Natural killer cell (primary cell): ENCODE data around the gene PGF. TPM values are rescaled to one million over a fixed set of nuclear protein-coding genes. Genes with fewer than 3 reads are reported as not detected.

Experiments used
- ATAC-seq, 3 donors: fragments of 150-1000 bp in 2 of 3; fragments of 200-7000 bp in 1 of 3; cut with Tn5 transposase; 1 replicate in 1 of 3; 2 replicates in 2 of 3; pipeline ENCODE4 v1.10.0; 2021; ENCODE audit warnings: mild to moderate bottlenecking in 2 of 3, moderate library complexity in 2 of 3
- DNase-seq, 2 donors: peaks; one replicate each; pipeline versions ENCODE4 v3.0.0 to v3.0.0-alpha.2; 2013 to 2021; ENCODE audit warnings: mixed read lengths in 1 of 2
- H3K27ac ChIP-seq: one replicate; pipeline ENCODE4 v1.5.1; 2013; ENCODE audit warnings: mild to moderate bottlenecking, low read length
- H3K27me3 ChIP-seq: one replicate; pipeline ENCODE4 v1.6.1; 2013; ENCODE audit warnings: low read length; ENCODE audit not compliant: control insufficient read depth, insufficient read depth
- H3K36me3 ChIP-seq: one replicate; pipeline ENCODE4 v1.6.1; 2013; ENCODE audit warnings: low read length; ENCODE audit not compliant: control insufficient read depth, insufficient read depth
- H3K4me1 ChIP-seq: one replicate; pipeline ENCODE4 v1.6.1; 2013; ENCODE audit warnings: low read length; ENCODE audit not compliant: control insufficient read depth, insufficient read depth
- H3K4me3 ChIP-seq: one replicate; pipeline ENCODE4 v1.5.1; 2013; ENCODE audit warnings: low read length
- H3K9me3 ChIP-seq: one replicate; pipeline ENCODE4 v1.6.1; 2013; ENCODE audit warnings: low read length; ENCODE audit not compliant: control insufficient read depth, insufficient read depth
- H3K27ac Mint-ChIP-seq, 2 donors: one replicate each; pipeline ENCODE4 v1.8.0; 2022; ENCODE audit warnings: mild to moderate bottlenecking in 2 of 2, mixed read lengths in 2 of 2, moderate library complexity in 1 of 2
- H3K27me3 Mint-ChIP-seq, 2 donors: one replicate each; pipeline ENCODE4 v1.8.0; 2022; ENCODE audit warnings: low read depth in 2 of 2, mixed read lengths in 2 of 2
- H3K36me3 Mint-ChIP-seq: one replicate; pipeline ENCODE4 v1.8.0; 2022; ENCODE audit warnings: mixed read lengths
- H3K4me1 Mint-ChIP-seq, 2 donors: one replicate each; pipeline ENCODE4 v1.8.0; 2022; ENCODE audit warnings: mixed read lengths in 2 of 2
- H3K4me3 Mint-ChIP-seq: one replicate; pipeline ENCODE4 v1.8.0; 2022; ENCODE audit warnings: mild to moderate bottlenecking, moderate library complexity, mixed read lengths
- H3K9me3 Mint-ChIP-seq, 2 donors: one replicate each; pipeline ENCODE4 v1.8.0; 2022; ENCODE audit warnings: mixed read lengths in 2 of 2
- WGBS: methylation state at CpG from one replicate; pipeline ENCODE4 v1.1.7; 2013; ENCODE audit warnings: missing lambda C conversion rate; ENCODE audit not compliant: insufficient coverage; 5-methylcytosine and 5-hydroxymethylcytosine counted together
- intact Hi-C: fragments of 100-400 bp; cut with micrococcal nuclease; formaldehyde crosslinking; loops from one replicate; pipeline ENCODE4 v1.14.2; 2022
- total RNA-seq, 4 donors: library from RNA; stranded (reverse); fragments of 120-200 nt in 1 of 4; gene quantifications; one replicate each; pipeline versions ENCODE4 v1.2.3 to v1.2.4, GENCODE V29; 2013 to 2022
- TF ChIP-seq, protein P1 (sequence below): fragments of 200-600 bp; IDR thresholded peaks from one replicate; pipeline ENCODE4 v1.8.0; 2022; ENCODE audit warnings: antibody characterized with exemption

Gene PGF
- total RNA-seq, 3 donors from 2014 or later (not counting 1 experiment from before 2014, with no cell fraction given) = 0.33 to 0.34 TPM; not detected in 1

DNA sequence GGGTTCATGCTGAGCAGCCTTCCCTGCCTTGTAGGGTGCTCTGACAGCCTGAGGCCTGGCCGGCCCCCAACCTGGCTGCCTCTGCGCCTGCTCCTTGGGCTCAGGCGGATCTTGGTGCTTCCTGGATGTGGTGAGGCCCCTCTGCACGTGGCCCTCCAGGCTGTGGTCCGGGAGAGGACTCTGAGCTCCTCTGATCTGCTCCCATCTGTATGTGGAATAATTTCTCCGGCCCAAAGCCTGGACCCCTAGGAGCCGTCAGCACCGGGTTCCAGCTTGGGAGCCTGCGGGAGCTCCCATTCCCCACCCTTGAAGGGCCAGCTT is 26.0 kb upstream of the PGF start:
- Histone ChIP-seq H3K36me3 (no peaks in the 10 kb centered on the region), H3K27ac (no peak overlapping the region), H3K27me3 (no peaks in the 10 kb centered on the region), H3K4me3 (no peak overlapping the region), H3K9me3 (no peaks in the 10 kb centered on the region), H3K4me1 (no peaks in the 10 kb centered on the region)
- Mint-ChIP-seq H3K27me3 (no peaks in the 10 kb centered on the region), H3K9me3 (no peaks in the 10 kb centered on the region), H3K27ac (no peak overlapping the region), H3K4me1 (no peaks in the 10 kb centered on the region), H3K4me3 (no peak overlapping the region), H3K36me3 (no peaks in the 10 kb centered on the region)
- intact Hi-C loops = no loop called here
- ATAC-seq (no peak), DNase-seq (no peak)
- WGBS = 80% methylated on average over 9 of the region's 9 CpGs
- TF ChIP-seq, protein P1, sequence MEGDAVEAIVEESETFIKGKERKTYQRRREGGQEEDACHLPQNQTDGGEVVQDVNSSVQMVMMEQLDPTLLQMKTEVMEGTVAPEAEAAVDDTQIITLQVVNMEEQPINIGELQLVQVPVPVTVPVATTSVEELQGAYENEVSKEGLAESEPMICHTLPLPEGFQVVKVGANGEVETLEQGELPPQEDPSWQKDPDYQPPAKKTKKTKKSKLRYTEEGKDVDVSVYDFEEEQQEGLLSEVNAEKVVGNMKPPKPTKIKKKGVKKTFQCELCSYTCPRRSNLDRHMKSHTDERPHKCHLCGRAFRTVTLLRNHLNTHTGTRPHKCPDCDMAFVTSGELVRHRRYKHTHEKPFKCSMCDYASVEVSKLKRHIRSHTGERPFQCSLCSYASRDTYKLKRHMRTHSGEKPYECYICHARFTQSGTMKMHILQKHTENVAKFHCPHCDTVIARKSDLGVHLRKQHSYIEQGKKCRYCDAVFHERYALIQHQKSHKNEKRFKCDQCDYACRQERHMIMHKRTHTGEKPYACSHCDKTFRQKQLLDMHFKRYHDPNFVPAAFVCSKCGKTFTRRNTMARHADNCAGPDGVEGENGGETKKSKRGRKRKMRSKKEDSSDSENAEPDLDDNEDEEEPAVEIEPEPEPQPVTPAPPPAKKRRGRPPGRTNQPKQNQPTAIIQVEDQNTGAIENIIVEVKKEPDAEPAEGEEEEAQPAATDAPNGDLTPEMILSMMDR = no peak

DNA sequence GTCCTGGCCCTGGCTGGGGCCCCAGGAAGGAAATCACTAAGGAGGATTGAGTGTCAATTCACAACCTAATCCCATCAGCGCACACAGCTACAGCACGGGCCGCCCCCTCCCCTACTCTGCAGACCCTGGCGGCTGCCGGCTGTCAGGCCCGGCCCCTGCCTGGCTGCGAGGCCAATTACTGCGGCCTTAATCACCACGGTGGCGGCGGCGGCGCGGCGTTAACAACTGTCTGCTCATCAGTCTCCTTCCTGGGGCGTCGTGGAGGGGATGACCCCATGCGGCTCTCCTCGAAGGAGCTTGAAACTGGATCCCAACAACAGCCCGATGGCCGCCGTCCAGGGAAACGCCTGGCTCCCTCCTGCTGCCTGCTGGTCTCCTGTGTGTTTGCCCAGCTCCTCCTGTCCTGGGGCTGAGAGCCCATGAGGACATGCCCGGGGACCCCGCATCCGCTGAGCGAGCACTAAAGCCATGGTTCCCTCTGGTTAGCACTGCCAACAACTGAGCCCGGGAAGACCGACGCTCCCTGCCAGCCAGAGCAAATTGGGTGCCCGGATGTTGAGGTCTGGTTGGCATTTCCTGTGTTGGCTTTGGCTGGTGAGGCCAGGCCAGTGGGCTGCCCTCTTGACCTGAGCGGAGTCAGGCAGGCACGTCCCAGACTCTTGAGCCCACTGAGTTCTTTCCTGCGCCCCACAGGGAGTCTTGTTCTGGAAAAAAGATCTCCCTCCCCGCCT is 25.5 kb upstream of the PGF start:
- H3K36me3 Mint-ChIP-seq = no peaks in the 10 kb centered on the region
- DNase-seq = no peak
- no peak for ATAC-seq
- TF ChIP-seq, protein P1 = no peak
- 83% methylated on average over 35 of the region's 35 CpGs for WGBS
- H3K9me3 Mint-ChIP-seq = no peaks in the 10 kb centered on the region
- H3K27me3 Mint-ChIP-seq = no peaks in the 10 kb centered on the region
- intact Hi-C loops = no loop called here
- H3K27ac Mint-ChIP-seq = no peak overlapping the region
- Histone ChIP-seq H3K27ac (no peak overlapping the region), H3K36me3 (no peaks in the 10 kb centered on the region), H3K4me1 (no peaks in the 10 kb centered on the region), H3K9me3 (no peaks in the 10 kb centered on the region), H3K4me3 (no peak overlapping the region), H3K27me3 (no peaks in the 10 kb centered on the region)
- H3K4me3 Mint-ChIP-seq = no peak overlapping the region
- H3K4me1 Mint-ChIP-seq = no peaks in the 10 kb centered on the region

DNA sequence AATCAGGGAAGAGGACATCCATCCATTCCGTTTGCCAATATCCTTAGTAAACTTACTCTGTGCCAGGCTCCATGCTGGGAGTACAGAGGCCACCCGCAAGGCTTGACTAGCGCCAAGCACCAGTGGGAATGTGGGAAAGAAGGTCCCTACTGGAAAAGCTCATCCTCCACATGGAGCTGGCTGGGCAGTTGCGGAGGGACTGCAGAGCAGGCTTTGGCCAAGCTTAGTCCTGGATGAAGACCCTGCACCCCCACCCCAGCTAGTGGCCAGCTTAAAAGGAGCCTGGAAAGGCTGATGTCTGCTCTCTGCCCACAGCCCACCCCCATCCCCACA is 25.0 kb upstream of the PGF start:
- Histone ChIP-seq H3K4me3 (no peak overlapping the region), H3K36me3 (no peaks in the 10 kb centered on the region), H3K27me3 (no peaks in the 10 kb centered on the region), H3K4me1 (no peaks in the 10 kb centered on the region), H3K27ac (no peak overlapping the region), H3K9me3 (no peaks in the 10 kb centered on the region)
- no peaks in the 10 kb centered on the region for H3K27me3 Mint-ChIP-seq
- DNase-seq (no peak), ATAC-seq (no peak)
- no peaks in the 10 kb centered on the region for H3K9me3 Mint-ChIP-seq
- no peaks in the 10 kb centered on the region for H3K36me3 Mint-ChIP-seq
- TF ChIP-seq, protein P1 = no peak
- no peaks in the 10 kb centered on the region for H3K4me1 Mint-ChIP-seq
- H3K27ac Mint-ChIP-seq = no peak overlapping the region
- H3K4me3 Mint-ChIP-seq = no peak overlapping the region
- intact Hi-C loops = no loop called here
- WGBS = 93% methylated on average over 4 of the region's 4 CpGs
